ENCODE results near the gene RBM20.
"Not testable (repeated sequence)": the region's sequence is repeated elsewhere in the genome, so short reads cannot be mapped to it uniquely, and the experiment has no call there.

Gene RBM20

DNA sequence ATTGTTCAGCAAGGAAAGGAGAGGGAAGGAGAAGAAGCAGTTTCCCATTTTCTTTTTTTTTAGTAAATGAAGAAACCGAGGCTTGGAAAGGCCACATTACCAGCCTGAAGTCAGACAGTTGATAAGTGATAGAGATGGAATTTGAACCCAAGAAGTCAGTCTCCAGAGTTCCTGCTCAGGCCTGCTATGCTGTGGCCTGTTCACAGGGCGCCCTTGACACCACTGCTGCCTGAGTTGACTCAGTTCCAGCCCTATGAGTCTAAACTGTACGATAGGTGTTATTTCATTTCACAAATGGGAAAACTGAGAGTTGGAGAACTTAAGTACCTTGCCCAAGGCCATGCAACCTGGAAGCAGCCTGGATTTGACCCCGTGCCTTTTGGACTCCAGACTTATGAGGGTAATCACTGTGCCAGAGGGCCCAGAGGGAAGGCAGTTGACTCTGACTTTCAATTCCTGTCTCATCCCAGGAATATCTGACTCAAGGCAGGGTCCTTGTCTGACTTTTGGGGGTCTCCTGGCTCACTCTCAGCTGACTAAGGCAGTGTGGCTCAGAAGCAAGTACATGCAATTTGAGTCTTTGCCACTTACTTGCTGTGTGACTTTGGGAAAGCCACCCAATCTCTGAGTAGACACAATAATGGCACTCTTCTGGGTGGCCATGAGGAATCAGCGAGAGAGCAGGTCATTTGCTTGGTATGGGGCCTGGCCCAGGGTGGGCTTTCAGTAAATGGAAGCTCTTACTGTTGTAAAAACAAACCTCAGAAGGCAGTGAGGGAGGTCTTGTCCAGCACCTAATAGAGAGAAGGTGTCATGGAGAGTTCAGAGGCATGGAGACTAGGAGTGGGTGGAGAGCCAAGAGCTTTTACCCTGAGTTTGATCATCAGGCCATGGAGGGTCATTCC is 17.9 kb upstream of the RBM20 start:
- no peak for DNase-seq

- no peak for DNase-seq
Measured at GRCh38 chr10:110628161-110628560, 16.0 kb upstream of the RBM20 start.

- no peak for DNase-seq
Measured at GRCh38 chr10:110629680-110630191, 14.4 kb upstream of the RBM20 start.

- DNase-seq: no peak
Measured at GRCh38 chr10:110631934-110632333, 12.2 kb upstream of the RBM20 start.

GRCh38 chr10:110632591-110633215 is 11.4 kb upstream of the RBM20 start:
- DNase-seq: no peak

- no peak for DNase-seq
Measured at GRCh38 chr10:110634527-110635209, 9.5 kb upstream of the RBM20 start.

DNA sequence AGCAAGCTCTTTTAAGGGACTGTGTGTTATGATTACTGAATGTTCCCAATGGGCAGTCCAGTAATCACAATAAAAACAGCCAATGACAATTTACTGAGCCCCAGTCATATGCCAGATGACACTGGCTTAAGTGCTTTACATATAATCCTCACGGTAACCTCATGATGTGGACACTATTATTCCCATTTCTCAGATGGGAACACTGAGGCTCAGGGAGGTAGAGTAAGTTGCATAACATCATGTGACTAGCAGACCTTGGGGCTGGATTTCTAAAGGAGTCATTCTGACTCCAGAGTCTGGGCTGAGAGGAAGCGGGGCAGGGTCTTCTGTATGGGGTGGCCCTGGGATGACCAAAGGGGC is 7.6 kb upstream of the RBM20 start:
- DNase-seq: no peak

GRCh38 chr10:110636932-110637557 is 7.1 kb upstream of the RBM20 start:
- no peak for DNase-seq

DNA sequence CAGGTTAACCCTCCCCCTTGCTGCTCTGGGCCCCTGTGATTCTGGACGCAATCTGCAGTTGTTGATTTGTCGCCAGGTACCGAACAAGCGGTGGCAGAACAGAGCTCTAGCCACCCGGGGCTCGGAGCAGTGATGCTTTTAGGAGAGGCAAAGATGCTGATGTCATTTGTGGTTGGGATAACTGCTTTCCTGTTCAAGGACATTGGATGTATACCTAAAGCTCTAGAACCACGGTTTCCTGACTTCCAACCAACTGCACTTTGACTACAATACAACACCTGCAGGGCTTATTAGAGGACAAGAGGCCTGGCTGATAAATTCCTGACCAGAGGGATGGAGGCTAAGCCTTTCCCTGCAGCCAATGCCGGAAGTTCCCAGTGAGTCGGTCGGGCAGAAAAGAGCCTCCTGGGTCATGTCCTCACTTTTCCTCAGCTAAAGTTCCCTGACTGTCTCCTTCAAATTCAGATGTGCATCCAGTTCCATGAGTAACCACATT is 6.5 kb upstream of the RBM20 start:
- no peak for DNase-seq

- no peak for DNase-seq
Measured at GRCh38 chr10:110638319-110638718, 5.8 kb upstream of the RBM20 start.

- not testable (repeated sequence) for DNase-seq
Measured at GRCh38 chr10:110639046-110639445, 5.1 kb upstream of the RBM20 start.

DNA sequence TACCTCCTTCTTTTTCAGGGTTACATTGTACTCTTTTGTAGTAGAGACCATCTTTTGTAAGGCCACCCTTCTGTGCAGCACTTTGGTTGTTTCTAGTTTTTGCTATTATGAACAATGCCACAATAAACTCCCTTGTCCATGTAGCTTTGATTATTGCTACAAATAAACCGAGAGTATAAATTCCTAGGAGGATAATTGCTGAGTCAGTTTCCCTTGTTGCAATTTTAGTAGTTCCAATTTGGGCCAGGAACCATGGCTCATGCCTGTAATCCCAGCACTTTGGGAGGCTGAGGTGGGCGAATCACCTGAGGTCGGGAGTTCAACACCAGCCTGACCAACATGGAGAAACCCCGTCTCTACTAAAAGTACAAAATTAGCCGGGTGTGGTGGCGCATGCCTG is 4.3 kb upstream of the RBM20 start:
- not testable (repeated sequence) for DNase-seq

DNA sequence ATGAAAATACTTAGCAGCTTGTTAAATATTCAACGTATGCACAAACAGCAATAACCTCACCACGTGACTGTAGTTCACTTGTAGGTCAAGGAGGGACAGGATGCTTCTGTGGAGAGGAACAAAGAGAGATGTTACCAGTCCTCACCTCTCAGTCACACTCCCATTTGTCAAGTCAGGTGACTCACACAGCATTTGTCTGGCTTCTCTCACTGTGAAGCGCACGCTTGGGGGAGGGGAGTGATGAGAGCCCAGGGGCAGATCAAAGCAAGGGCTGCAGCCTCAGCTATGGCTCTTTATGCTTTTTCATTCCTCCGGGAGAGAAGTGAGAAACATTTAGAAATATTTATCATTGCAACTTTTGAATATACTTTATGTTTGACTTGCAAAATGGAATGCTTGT is 2.9 kb upstream of the RBM20 start:
- DNase-seq: no peak

GRCh38 chr10:110642204-110643034 is 1.7 kb upstream of the RBM20 start:
- no peak for DNase-seq

DNA sequence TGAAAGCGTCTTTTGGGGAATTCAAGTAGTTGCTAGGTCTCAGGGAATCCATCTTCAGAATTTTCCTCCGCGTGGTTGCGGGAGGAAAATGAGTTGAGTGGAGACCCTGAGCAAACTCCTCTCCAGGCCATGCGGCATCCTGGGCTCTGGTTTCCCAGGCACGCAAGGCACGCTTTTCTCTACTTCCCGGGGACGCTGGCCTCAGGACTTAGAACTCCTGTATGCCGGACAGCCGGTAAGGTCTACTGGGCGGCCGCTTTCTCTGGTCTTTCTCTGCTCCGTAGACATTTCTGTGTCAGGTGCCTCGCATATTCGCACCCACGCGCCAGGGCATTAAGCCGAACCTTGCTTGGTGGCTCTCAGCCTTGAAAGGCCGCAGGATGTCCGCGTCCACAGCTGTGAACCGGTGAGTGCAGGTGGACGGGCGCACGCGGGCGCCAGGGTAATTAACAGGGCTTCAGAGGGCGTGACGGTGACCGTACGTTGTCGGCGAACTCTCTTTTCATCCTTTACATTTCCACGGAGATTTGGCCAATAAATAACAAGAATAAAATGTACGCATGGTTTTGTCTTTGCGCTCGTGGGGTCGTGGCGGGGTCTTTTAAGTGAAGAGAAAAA is 992 bp upstream of the RBM20 start:
- DNase-seq: peak; percentile 60

- DNase-seq: no peak
Measured at GRCh38 chr10:110644598-110645462, 694 bp downstream of the RBM20 start.

DNA sequence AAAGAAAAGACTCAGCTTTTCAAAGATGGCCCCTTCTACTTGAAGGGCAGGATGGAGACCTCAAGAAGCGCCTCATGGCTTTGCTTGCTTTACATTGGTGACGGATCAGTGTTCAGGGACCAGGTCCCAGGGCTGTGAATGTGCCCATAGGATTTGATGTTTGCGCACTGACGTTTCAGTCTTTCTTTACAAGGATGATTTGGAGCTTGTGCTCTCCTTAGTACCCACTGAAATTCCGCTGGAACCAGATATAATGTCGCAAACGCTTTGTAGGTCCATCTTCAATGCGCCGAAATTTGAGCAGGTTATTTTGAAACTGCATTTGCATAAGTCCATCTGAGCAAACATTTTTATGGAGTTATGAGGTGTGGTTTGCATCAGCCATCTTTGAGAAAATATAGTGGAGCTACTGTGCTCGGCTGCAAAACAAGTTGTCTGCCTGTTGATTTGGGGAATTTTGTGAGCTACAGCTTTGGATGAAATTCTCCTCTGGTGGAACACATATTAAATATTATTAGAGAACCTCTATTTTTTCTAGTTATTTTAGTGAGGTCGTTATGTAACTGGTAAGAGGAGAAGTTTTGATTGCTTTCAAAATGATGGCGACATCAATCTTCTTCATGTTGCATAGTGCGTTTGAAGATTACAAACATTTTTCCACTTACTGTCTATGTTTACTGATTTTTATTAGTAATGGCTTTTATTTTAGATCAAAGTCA is 2.4 kb downstream of the RBM20 start:
- no peak for DNase-seq

DNA sequence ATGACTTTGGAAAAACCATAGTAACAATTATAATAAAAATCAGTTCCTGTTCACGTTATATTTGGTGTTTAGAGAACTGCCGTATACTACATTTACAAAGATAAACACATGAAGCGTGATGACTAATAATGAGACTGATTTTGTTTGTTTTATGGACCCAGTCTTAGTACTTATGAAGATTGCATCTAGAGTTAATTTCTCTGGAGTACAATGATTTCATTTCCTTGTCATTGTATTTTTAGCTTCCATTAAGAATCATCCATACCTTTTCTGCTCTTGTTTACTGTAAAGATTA is 2.9 kb downstream of the RBM20 start:
- DNase-seq: no peak

- no peak for DNase-seq
Measured at GRCh38 chr10:110648692-110649346, 4.7 kb downstream of the RBM20 start.

Data from right forelimb (tissue), 1 donor.